PC-9 (cell line): ENCODE results near the gene PODXL2.

Source experiments
- CTCF ChIP-seq: fragments of 200-600 bp; sonication (generic); conservative IDR thresholded peaks from 2 replicates; pipeline ENCODE4 v1.6.1; 2017; ENCODE audit warnings: mixed run types, antibody characterized with exemption, mild to moderate bottlenecking, moderate library complexity
- EZH2 ChIP-seq: fragments of 200-600 bp; sonication (generic); IDR thresholded peaks from 2 replicates; pipeline ENCODE4 v1.8.0; 2017; ENCODE audit warnings: antibody characterized with exemption, low read depth

- TF ChIP-seq CTCF: no peak
- TF ChIP-seq EZH2: no peak
Measured at GRCh38 chr3:127706312-127706711, 77.3 kb downstream of the PODXL2 start.
